ENCODE results near the gene GNG13. TPM values are rescaled to one million over a fixed set of nuclear protein-coding genes. Genes with fewer than 3 reads are reported as not detected.

Gene GNG13
- total and polyA plus RNA-seq, 2 of the 4 experiments (the other 2 are of a cell fraction), result not detected

GRCh38 chr16:794853-795466 is 5.6 kb downstream of the GNG13 start:
- no peak overlapping the region for H4K91ac ChIP-seq (ENCODE audit: insufficient read depth, low read depth, low read length)
- H3K79me1 ChIP-seq (ENCODE audit: low read depth in 1 of 2, low read length in 2 of 2), result 0 out of 4 replicates have a peak, but pooled peaks cover 0 to under 1% of the 10 kb centered on the region in 2 experiments
- H3K18ac ChIP-seq (ENCODE audit: low read depth, low read length), result no peak overlapping the region
- POLR2A ChIA-PET (ENCODE audit: unreplicated experiment), result no interaction called here
- H2BK15ac ChIP-seq (ENCODE audit: low read depth, low read length), result no peak overlapping the region
- H3K4me3 ChIP-seq (ENCODE audit: insufficient read depth, low read depth, low read length), result no peak overlapping the region
- no peak overlapping the region for H3K9ac ChIP-seq (ENCODE audit: low read depth, low read length)
- no peak overlapping the region for H3K23ac ChIP-seq (ENCODE audit: low read depth, low read length)
- H3K36me3 ChIP-seq (ENCODE audit: control insufficient read depth, insufficient read depth, low read length), result peaks cover 10% of the 10 kb centered on the region
- no peak overlapping the region for H2AFZ ChIP-seq (replicated peaks; ENCODE audit: low read length, poor library complexity)
- intact Hi-C loops (cut with micrococcal nuclease) (no loop called here), dilution Hi-C loops (cut with HindIII; ENCODE audit: low sequenced_read_pairs, unreplicated experiment) (no loop called here), in situ Hi-C loops (cut with MboI; ENCODE audit: low sequenced_read_pairs) (no loop called here)
- no peak overlapping the region for H3K56ac ChIP-seq (ENCODE audit: extremely low read depth, insufficient read depth, low read length)
- no peak overlapping the region for H2BK5ac ChIP-seq (ENCODE audit: low read depth, low read length, poor library complexity, severe bottlenecking)
- no peak overlapping the region for H3K27ac ChIP-seq (ENCODE audit: insufficient read depth, low read length)
- H3K14ac ChIP-seq (replicated peaks; ENCODE audit: low read depth, low read length), result no peak overlapping the region
- no peak overlapping the region for H2BK20ac ChIP-seq (ENCODE audit: low read depth, low read length)
- no TSS peak for BruUV-seq (replicated peaks)
- H2BK120ac ChIP-seq (ENCODE audit: low read depth, low read length), result no peak overlapping the region
- no peaks in the 10 kb centered on the region for H3K4me1 ChIP-seq (ENCODE audit: control insufficient read depth, insufficient read depth, low read length)
- H3K9me3 ChIP-seq (ENCODE audit: control insufficient read depth, insufficient read depth, low read length), result no peaks in the 10 kb centered on the region
- CTCF ChIA-PET, result no interaction called here
- ATAC-seq (ENCODE audit: low read depth) (no peak), DNase-seq (no peak)
- H2AK9ac ChIP-seq (replicated peaks; ENCODE audit: low read depth, low read length, poor library complexity), result no peak overlapping the region
- no peaks in the 10 kb centered on the region for H4K20me1 ChIP-seq (ENCODE audit: insufficient read depth, low read length)
- TF ChIP-seq NFE2L2 (IDR thresholded peaks at IDR 0.05; ENCODE audit: low read depth, low read length) (no peak), RFX5 (IDR thresholded peaks at IDR 0.05; ENCODE audit: low read depth, low read length) (no peak), MXI1 (IDR thresholded peaks at IDR 0.05; ENCODE audit: borderline replicate concordance, low read depth, low read length) (no peak), FOS (IDR thresholded peaks at IDR 0.05; ENCODE audit: low read depth, low read length) (no peak), ELK1 (IDR thresholded peaks at IDR 0.05; ENCODE audit: borderline replicate concordance, low read depth, low read length) (no peak), CHD1 (IDR thresholded peaks at IDR 0.05; ENCODE audit: low read depth, low read length) (no peak), CEBPB (IDR thresholded peaks at IDR 0.05; ENCODE audit: low read depth, low read length) (no peak), RAD21 (IDR thresholded peaks at IDR 0.05; ENCODE audit: low read length) (no peak), POLR2A (IDR thresholded peaks at IDR 0.05; ENCODE audit: low read depth, low read length) (no peak), MAZ (IDR thresholded peaks at IDR 0.05; ENCODE audit: borderline replicate concordance, low read depth, low read length) (no peak), BHLHE40 (IDR thresholded peaks at IDR 0.05; ENCODE audit: low read depth, low read length) (no peak), RCOR1 (IDR thresholded peaks at IDR 0.05; ENCODE audit: insufficient replicate concordance, low read length) (no peak), MAFK (IDR thresholded peaks at IDR 0.05; ENCODE audit: low read depth, low read length) (no peak), SMC3 (IDR thresholded peaks at IDR 0.05; ENCODE audit: low read depth, low read length) (no peak)
- TF ChIP-seq, protein P1, sequence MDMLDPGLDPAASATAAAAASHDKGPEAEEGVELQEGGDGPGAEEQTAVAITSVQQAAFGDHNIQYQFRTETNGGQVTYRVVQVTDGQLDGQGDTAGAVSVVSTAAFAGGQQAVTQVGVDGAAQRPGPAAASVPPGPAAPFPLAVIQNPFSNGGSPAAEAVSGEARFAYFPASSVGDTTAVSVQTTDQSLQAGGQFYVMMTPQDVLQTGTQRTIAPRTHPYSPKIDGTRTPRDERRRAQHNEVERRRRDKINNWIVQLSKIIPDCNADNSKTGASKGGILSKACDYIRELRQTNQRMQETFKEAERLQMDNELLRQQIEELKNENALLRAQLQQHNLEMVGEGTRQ (IDR thresholded peaks at IDR 0.05; ENCODE audit: low read depth, low read length), result no peak
- TF ChIP-seq, protein P2, sequence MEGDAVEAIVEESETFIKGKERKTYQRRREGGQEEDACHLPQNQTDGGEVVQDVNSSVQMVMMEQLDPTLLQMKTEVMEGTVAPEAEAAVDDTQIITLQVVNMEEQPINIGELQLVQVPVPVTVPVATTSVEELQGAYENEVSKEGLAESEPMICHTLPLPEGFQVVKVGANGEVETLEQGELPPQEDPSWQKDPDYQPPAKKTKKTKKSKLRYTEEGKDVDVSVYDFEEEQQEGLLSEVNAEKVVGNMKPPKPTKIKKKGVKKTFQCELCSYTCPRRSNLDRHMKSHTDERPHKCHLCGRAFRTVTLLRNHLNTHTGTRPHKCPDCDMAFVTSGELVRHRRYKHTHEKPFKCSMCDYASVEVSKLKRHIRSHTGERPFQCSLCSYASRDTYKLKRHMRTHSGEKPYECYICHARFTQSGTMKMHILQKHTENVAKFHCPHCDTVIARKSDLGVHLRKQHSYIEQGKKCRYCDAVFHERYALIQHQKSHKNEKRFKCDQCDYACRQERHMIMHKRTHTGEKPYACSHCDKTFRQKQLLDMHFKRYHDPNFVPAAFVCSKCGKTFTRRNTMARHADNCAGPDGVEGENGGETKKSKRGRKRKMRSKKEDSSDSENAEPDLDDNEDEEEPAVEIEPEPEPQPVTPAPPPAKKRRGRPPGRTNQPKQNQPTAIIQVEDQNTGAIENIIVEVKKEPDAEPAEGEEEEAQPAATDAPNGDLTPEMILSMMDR (conservative IDR thresholded peaks at IDR 0.05; ENCODE audit: low read depth, low read length), result no peak
- H4K8ac ChIP-seq (ENCODE audit: low read depth in 2 of 2, low read length in 2 of 2), result no peak overlapping the region
- H3K9me1 ChIP-seq (ENCODE audit: insufficient read depth, low read length), result no peaks in the 10 kb centered on the region
- no peak overlapping the region for H3K4ac ChIP-seq (ENCODE audit: low read depth, low read length)
- 82% methylated on average over 12 of the region's 31 CpGs; no CpG with 5 or more reads in 1 of the 2 experiments for WGBS, 2 experiments (ENCODE audit: extremely low coverage in 2 of 2, insufficient read length in 1 of 2)
- H4K5ac ChIP-seq (ENCODE audit: low read depth, low read length), result no peak overlapping the region
- no peak overlapping the region for H3K4me2 ChIP-seq (ENCODE audit: low read depth, low read length)
- H2AK5ac ChIP-seq (ENCODE audit: low read depth, low read length), result no peak overlapping the region
- H3K27me3 ChIP-seq (ENCODE audit: control insufficient read depth, insufficient read depth, low read length), result peaks cover 5% of the 10 kb centered on the region; the same call in 1 of the 2 replicates

Data from IMR-90 (cell line).